Epithelial cell of proximal tubule (primary cell): ENCODE measurements around the gene LBX1. TPM values are rescaled to one million over a fixed set of nuclear protein-coding genes. Genes with fewer than 3 reads are reported as not detected.

Experiments used
- DNase-seq: peaks from one replicate; pipeline ENCODE4 v3.0.0-alpha.2; 2011; ENCODE audit warnings: low read depth
- H3K4me3 ChIP-seq: 2 replicates; pipeline ENCODE4 v1.5.1; 2011; ENCODE audit warnings: low read depth, mild to moderate bottlenecking, low read length
- total RNA-seq: library from RNA; depleted of rRNA; stranded (reverse); fragments of >200 nt; gene quantifications from 2 replicates; pipeline ENCODE4 v1.2.3, GENCODE V29; 2015
- TF ChIP-seq, protein P1 (sequence below): conservative IDR thresholded peaks from 2 replicates; pipeline ENCODE4 v1.5.1; 2012; ENCODE audit warnings: low read depth, mild to moderate bottlenecking, low read length

The LBX1 gene
- total RNA-seq, 1 donor from 2014 or later, result not detected

DNA sequence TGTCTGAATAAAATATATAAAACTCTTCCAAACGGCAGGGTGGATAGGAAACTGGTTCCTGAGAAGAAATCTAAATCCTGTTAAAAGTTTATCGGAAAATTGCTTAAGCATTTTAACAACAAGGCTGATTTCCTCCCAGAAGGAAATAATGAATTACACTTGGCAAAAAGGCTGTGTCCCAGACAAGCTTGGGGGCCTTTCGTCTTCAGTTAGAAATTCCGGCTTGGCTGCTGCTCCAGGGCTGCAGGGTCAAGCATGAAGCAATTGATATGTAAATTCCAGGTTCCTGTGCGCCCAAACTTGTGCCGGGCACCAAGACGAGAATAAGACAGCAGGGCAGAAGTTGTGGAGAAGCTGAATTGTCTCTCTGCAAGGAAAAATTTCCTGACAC is 38.0 kb upstream of the LBX1 start:
- no peak overlapping the region for H3K4me3 ChIP-seq
- TF ChIP-seq, protein P1, sequence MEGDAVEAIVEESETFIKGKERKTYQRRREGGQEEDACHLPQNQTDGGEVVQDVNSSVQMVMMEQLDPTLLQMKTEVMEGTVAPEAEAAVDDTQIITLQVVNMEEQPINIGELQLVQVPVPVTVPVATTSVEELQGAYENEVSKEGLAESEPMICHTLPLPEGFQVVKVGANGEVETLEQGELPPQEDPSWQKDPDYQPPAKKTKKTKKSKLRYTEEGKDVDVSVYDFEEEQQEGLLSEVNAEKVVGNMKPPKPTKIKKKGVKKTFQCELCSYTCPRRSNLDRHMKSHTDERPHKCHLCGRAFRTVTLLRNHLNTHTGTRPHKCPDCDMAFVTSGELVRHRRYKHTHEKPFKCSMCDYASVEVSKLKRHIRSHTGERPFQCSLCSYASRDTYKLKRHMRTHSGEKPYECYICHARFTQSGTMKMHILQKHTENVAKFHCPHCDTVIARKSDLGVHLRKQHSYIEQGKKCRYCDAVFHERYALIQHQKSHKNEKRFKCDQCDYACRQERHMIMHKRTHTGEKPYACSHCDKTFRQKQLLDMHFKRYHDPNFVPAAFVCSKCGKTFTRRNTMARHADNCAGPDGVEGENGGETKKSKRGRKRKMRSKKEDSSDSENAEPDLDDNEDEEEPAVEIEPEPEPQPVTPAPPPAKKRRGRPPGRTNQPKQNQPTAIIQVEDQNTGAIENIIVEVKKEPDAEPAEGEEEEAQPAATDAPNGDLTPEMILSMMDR, result no peak
- no peak for DNase-seq

DNA sequence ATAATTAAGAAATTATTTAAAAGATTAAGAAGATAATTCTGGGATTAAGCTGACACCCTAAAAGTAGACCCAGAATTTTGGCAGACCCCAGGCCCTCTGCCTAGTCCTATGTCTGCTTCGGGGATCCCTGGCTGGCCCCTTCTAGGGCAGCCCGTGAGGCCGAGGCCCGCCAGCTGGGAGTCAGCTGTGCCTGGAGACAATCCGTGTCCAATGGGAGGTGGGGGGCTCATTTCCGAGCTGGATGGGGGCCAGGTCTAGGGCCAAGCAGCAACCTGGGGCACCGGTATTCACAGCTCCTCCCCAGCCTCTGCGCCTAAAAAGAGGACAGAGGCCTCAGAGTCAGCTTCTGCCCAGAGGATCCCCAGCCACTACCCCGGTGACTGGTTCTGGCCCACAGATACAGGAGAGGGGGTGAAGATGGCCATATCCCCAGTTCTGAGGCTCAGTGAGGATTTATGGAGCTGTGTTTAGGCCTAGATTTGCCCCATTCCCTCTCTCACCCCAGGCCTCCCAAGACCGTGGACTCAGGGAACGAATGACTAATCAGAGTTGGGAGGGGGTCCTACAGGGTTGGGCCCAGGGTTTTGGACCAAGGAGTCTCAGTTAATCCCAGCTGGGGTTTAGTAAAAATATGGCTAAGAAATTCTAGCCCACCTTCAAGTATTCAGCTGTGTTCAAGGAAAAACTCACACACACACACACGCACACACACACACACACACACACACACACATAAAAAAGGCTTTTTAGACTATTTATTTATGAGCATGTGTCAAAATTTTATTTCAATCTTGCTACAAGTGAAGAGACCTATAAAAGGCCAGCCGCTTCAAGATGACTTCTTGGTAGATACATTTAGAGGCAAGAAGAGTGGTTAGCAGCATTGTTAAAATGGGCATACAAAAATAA is 37.4 kb upstream of the LBX1 start:
- H3K4me3 ChIP-seq, result no peak overlapping the region
- TF ChIP-seq, protein P1, result no peak
- no peak for DNase-seq

DNA sequence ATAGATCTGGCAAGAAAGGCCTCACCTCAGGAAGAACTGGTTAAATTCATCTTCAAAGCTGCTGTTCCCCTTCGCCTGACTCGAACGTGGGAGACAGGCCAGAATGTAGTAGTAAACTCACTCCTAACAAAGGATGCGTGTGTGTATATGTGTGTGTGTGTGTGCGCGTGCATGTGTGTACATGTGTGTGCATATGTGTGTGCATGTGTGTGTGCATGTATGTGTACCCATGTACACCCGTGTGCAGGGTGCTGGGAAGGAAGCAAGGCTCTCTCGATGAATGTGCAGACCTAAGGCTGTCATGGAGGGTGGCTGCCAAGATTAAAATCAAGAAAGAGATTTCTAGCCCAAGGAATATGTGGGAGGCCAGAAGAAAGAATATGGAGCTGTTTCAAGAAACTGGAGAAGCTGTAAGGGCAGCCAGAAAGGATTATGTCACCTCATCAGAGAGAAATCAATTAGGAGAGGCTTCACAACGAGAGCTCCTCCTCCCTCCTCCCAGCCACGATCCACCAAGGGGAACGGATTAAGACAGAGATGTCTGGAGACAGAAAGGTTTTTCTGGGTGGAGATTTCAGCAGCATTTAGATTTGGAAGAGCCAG is 34.0 kb upstream of the LBX1 start:
- TF ChIP-seq, protein P1, result no peak
- H3K4me3 ChIP-seq, result no peak overlapping the region
- DNase-seq, result no peak

DNA sequence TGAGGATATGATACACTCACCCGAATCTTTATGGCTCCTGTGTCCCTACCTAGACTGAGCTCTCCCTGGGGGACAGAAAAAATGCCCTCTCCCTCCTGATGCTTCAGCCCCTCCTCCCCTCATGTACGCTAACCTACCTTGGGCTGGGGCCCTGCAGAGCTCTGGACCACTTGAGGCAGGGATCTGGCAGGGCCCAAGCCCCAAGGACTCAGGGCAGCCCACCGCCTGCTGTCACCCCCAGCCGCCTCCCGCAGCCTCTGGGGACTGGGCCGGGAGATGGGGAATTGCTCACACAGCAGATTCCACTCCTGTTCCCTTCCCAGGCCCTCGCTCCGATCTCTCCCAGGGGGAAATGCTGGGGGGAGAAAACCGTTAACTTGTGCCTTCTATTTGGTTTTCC is 32.9 kb upstream of the LBX1 start:
- H3K4me3 ChIP-seq, result no peak overlapping the region
- no peak for DNase-seq
- TF ChIP-seq, protein P1, result no peak

DNA sequence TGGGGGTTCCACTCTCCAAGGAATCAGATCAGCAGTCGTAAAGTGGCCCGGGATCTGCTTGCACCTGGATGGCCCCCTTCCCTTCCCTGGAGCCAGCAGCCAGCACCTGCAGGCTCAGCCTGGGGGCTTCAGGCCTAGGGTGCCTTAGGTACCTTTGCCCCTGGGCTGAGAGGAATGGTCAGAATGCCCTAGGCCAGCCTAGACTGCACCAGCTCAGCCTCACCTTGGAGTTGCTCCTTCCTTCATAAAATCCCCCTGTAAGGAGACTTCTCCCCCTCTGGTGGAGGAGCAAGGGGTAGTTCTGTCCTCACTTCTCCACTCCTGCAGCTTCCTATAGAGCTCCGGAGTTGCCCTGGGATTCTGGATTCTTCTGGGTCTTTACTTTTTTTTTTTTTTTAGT is 32.4 kb upstream of the LBX1 start:
- no peak overlapping the region for H3K4me3 ChIP-seq
- TF ChIP-seq, protein P1, result no peak

DNA sequence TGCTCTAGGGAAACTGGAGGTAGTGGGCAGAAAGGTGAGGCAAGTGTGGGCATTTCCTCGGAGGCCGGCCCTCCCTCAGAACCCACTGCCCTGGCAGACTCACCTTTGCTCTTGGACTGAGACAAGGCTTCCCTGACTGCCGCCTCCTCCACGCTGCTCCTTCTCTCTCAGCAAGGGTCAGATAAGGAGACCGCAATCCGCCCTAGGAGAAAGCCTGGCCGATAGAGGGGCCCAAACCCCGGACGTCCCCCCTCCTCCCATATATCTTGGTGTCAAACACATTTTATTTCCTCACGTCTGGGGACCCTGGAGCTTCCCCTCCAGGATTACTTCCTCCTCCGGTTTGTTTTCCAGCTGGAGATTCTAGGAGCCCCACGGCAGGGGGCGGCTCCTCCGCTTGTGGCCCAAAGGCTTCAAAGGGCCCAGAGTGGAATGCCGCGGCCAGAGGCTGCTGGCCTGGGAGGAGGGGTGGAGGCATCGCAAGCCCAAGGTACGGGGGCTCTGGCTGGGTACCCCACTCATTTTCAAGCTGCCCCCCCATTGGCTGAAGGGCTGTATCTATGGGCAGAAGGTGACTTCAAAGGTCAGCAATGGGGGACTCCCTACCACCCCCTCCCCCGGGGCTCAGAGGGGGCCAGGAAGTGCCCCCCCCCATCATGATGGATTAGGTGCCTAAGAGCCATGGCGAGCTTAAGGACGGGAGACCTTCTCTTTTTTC is 31.7 kb upstream of the LBX1 start:
- no peak for DNase-seq
- TF ChIP-seq, protein P1, result no peak

More for the DNA sequence above, 32.4 kb upstream of the LBX1 start:
- no peak for DNase-seq

More for the DNA sequence above, 31.7 kb upstream of the LBX1 start:
- H3K4me3 ChIP-seq, result no peak overlapping the region
